HG02884 (cell line): ENCODE data around the gene TNKS2.

Experiments
- ATAC-seq: cut with Tn5 transposase; IDR thresholded peaks from one replicate; pipeline ENCODE4 v1.9.1; 2021; ENCODE audit warnings: mild to moderate bottlenecking, moderate library complexity; ENCODE audit not compliant: unreplicated experiment

Gene TNKS2

DNA sequence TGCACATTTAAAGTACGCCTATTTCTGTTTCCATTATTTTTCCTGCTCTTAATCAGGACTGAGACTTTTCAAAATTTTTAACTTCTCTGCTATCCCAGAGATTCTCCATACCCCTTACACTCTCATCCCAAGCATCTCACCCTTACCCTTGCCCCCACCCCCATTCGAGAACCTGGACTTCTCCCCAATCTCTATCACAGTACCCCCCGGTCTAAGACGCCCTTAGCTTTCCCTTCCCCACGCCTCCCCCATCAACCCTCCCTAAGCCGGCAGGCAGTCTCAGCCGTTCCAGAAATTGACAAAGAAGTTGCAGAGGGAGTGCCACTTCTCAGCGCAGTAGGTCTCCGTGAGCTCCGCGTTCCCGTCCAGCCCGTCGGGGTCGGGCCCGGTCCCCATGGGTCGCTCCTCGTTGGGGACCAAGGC, 109.7 kb downstream of the TNKS2 start:
- no peak for ATAC-seq

DNA sequence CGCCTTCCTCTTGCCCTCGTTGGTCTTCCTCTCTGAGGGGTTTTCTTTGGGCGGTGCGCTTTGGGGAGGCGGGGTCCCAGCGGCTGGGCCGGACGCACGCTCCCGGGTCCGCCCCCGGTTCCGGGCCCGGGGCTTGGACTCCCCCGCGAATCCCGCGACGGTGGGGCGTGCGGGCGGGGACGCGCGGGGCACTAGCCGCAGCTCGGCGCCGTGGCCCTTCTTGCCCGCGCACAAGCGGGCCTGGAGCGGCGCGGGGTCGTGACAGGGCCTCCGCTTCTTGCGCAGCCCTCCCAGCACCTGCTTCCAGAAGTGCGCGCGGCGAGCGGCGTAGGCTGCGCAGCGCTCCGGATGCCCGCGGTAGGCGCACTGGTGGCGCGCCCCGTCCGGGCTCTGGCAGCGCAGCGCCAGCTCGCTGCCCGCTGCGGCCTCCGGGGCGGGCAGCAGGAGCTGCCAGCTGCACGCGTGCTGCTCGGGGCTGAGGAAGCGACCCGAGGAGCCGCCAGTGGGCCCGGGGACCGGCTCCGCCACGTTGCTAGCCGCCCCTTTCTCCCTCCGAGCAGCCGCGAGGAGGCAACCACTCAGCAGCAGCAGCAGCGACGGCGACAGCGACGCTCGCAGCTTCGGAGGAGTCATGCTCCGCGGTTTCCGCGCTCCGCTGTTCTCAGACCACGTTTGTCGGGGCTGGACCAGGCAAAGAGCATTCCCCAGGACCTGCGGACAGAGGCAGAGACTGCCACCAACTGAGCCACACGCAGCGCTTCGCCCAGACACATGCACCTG, 110.3 kb downstream of the TNKS2 start:
- peak; percentile 87 for ATAC-seq

- ATAC-seq = no peak
These were observed 111.0 kb downstream of the TNKS2 start, which contains the start of gene FGFBP3 for GRCh38 chr10:91909117-91909677. FGFBP3 (minus strand) TSS chr10:91909486; CDS start chr10:91908969, 517 bp downstream.

DNA sequence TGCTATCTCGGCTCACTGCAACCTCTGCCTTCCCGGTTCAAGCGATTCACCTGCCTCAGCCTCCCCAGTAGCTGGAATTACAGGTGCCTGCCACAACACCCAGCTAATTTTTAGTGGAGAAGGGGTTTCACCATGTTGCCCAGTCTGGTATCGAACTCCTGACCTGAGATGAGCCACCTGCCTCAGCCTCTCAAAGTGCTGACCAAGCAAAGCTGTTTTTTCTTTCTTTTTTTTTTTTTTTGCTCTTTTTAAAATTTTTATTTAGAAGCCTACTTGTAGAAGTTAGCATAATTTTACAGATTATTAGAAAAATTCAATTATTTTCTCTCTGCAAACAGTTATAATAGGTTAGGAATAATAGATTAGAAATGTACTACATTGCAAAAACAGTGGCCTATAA, 112.2 kb downstream of the TNKS2 start:
- ATAC-seq = no peak
